H1 (cell line): ENCODE data around the gene AKT1. TPM values are rescaled to one million over a fixed set of nuclear protein-coding genes. Genes with fewer than 3 reads are reported as not detected.

Experiments used
- CEBPB ChIP-seq: IDR thresholded peaks from 2 replicates; pipeline ENCODE4 v1.6.1; 2012; ENCODE audit warnings: low read depth, low read length
- FOSL1 ChIP-seq: IDR thresholded peaks from 2 replicates; pipeline ENCODE4 v1.6.1; 2011; ENCODE audit warnings: mild to moderate bottlenecking, low read depth, low read length, moderate library complexity; ENCODE audit not compliant: insufficient read depth
- HDAC2 ChIP-seq, 2 experiments: fragments of 300-600 bp in 1 of 2; sonication (generic) in 1 of 2; IDR thresholded peaks; 2 replicates each; pipeline ENCODE4 v1.6.1; 2011 to 2012; ENCODE audit warnings: low read depth in 2 of 2, low read length in 2 of 2, mild to moderate bottlenecking in 2 of 2, moderate library complexity in 2 of 2, borderline replicate concordance in 1 of 2, inconsistent platforms in 1 of 2
- TAF1 ChIP-seq: IDR thresholded peaks from 2 replicates; pipeline ENCODE4 v1.6.1; 2011; ENCODE audit warnings: mild to moderate bottlenecking, low read depth, low read length
- polyA plus RNA-seq, 7 experiments: library from polyadenylated mRNA; depleted of rRNA in 3 of 7; stranded (reverse) in 5 of 7; unstranded in 2 of 7; fragments of >200 nt in 5 of 7; fragments of 200-250 nt in 2 of 7; gene quantifications; 1 replicate in 5 of 7; 2 replicates in 1 of 7; 4 replicates in 1 of 7; pipeline versions ENCODE4 v1.2.1 to v1.2.3, GENCODE V29; 2011 to 2013; ENCODE audit warnings: missing spikeins in 2 of 7, mixed read lengths in 2 of 7
- total RNA-seq: library from RNA; stranded (reverse); fragmentation: NEBNext Ultra II Directional; extraction: Animal tissue kit (Norgen Biotek cat#: 25700); gene quantifications from 2 replicates; pipeline ENCODE4 v1.2.1, GENCODE V29; 2021

AKT1 gene
- total and polyA plus RNA-seq, 2 of the 8 experiments (the other 6 are each of a cell fraction or from before 2014, with no cell fraction given): 68.1 to 71.5 TPM

DNA sequence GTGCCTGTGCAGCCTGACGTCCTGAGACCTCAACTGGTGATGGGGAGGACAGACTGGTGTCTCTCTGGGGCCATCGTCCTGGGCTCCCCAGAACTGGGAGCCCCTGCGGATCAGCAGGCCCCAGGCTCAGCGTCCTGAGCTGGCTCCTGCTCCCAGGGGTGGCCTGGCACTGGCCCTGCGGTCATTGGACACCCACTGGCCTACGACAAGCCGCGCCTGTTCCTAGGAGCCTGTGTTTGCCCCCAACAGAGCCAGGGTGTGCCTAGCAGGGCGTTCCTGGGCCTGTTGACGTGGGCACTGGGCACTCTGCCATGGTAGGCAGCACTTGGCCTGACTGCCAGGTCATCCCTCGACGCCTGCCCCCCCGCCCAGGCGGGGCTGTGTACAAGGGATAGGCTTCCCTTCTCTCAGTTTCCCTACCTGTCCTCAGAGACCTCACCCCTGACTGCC is 63.2 kb downstream of the AKT1 start (continued):
- no peak for TF ChIP-seq TAF1
- TF ChIP-seq FOSL1: no peak
- no peak for TF ChIP-seq HDAC2 (IDR thresholded peaks at IDR 0.05; ENCODE audit: borderline replicate concordance in 1 of 2, low read depth in 2 of 2, low read length in 2 of 2)
- no peak for TF ChIP-seq CEBPB
